Fibroblast of gingiva (primary cell): Measurements from ENCODE around the gene PILRA.
"Not testable (repeated sequence)": the region's sequence is repeated elsewhere in the genome, so short reads cannot be mapped to it uniquely, and the experiment has no call there.

ENCODE experiments used
- DNase-seq: peaks from one replicate; pipeline ENCODE4 v3.0.0-alpha.2; 2011; ENCODE audit warnings: low read depth

PILRA gene

DNA sequence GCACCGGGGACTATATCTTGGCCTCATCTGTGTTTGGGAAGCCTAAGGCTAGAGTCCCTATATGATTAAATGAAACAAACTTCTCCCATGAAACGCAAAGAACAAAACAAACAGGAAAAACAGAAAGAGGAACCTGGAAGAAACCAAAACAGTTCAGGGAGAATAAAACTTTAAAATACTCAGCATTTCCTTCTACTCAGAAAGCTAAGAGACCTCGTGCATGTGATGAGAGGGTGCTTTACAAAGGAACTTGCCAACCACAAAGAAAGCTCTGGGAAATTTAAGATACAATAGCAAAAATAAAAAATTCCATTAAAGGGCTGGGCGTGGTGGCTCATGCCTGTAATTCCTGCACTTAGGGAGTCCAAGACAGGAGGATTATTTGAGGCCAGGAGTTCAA is 6.9 kb downstream of the PILRA start:
- no peak for DNase-seq

DNA sequence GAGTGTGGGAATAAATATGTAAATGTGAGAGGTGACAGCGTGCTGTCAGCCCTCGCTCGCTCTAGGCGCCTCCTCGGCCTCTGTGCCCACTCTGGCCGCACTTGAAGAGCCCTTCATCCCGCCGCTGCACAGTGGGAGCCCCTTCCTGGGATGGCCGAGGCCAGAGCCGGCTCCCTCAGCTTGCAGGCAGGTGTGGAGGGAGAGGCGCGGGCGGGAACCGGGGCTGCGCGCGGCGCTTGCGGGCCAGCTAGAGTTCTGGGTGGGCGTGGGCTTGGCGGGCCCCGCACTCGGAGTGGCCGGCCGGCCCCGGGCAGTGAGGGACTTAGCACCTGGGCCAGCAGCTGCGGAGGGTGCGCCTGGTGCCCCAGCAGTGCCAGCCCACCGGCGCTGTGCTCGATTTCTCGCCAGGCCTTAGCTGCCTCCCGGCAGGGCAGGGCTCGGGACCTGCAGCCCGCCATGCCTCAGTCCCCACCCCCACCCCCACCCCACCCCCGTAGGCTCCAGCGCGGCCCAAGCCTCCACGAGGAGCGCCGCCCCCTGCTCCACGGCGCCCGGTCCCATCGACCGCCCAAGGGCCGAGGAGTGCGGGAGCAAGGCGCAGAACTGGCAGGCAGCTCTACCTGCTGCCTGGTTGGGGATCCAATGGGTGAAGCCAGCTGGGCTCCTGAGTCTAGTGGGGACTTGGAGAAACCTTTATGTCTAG is 8.4 kb downstream of the PILRA start:
- not testable (repeated sequence) for DNase-seq

DNA sequence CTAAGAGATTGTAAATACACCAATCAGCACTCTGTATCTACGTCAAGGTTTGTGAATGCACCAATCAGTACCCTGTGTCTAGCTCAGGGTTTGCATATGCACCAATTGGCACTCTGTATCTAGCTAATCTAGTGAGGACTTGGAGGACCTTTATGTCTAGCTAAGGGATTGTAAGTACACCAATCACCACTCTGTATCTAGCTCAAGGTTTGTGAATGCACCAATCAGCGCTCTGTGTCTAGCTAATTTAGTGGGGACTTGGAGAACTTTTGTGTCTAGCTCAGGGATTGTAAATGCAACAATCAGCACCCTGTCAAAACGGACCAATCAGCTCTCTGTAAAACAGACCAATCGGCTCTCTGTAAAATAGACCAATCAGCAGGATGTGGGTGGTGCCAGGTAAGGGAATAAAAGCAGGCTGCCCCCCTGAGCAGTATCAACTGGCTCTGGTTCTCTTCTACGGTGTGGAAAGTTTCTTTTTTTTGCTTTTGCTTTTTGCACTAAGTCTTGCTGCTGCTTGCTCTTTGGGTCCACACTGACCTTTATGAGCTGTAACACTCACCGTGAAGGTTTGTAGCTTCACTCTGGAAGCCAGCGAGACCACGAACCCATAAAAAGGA is 9.1 kb downstream of the PILRA start:
- DNase-seq: not testable (repeated sequence)

DNA sequence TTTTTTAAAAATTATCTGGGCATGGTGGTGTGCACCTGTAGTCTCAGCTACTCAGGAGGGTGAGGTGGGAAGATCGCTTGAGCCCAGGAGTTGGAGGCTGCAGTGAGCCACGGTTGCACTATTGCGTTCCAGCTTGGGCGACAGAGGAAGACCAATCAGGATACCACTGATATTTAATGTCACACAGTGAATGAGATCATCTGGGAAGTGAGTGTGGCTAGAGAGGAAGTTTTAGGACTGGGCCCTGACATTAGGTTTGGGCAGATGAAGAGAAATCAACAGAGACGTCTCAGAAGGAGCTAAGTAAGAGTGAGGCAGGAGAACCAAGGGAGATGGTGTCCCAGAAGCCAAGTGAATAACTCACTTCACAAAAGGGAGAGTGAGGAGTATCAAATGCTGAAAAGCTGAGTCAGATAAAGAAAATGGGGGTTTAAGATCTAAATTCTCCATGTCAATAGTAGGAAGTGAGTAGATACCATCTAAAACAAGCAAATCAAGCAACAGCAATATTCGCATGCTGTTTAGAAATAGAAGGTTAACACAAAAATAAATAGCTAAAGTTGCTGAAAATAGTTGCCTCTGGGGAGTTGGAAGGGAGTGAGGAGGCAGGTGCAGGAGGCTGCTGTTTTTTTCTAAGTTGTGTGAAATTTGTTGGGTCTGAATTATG is 11.5 kb downstream of the PILRA start:
- no peak for DNase-seq

DNA sequence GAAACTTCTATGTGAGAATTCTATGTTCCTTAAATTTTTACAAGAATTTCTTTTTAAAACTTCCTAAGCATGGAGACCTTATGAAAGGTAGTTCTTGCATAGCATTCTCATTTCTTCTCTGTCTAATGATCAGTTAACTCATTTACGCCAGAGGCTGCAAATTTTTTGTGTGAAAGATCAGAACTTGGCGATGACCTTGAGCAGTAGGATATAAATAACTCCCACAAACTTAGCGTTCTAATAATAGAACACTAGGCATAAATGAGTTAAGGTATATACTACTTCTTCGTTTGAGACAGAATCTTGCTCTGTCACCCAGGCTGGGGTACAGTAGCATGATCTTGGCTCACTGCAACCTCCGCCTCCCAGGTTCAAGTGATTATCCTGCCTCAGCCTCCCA is 13.7 kb downstream of the PILRA start:
- no peak for DNase-seq

DNA sequence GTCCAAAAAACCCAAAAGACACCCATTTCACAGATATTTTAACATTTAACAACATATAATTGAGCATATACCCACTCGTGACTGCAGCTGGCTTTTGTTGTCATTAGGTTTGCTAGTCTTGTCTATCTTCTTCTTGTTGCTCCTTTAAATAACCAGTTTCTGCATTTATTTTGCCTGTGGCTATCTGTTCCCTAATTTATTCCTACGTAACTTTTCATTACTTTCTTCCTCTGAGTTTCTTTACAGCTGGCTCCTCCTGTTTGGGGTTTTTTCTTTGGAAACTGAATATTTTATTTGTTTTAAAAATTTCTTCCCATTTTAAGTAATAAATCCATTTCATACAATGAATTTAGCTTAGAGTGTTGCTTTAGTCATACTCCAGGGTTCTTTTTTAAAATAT is 14.4 kb downstream of the PILRA start:
- no peak for DNase-seq

DNA sequence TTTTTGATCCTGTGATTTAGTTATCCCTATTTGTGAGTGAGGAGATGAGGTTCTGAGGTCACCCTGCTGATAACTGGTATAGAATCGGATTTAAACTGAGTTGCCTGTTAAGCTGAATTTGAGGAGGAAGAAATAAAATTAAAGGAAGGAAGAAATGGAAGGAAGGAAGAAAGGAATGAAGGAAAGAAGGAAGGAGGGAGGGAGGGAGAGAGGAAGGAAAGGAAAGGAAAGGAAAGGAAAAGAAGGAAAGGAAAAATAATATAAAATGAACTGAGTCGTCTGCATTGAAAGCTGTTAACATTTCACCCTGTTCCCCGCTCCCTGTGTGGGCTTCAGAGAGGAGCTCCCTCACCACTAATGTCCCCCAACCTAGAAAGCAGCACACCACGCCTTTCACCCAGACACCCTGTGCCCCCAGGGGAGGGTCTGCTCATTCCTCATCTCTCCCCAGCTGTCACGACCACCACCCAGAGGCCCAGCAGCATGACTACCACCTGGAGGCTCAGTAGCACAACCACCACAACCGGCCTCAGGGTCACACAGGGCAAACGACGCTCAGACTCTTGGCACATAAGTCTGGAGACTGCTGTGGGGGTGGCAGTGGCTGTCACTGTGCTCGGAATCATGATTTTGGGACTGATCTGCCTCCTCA is 16.3 kb downstream of the PILRA start:
- no peak for DNase-seq

DNA sequence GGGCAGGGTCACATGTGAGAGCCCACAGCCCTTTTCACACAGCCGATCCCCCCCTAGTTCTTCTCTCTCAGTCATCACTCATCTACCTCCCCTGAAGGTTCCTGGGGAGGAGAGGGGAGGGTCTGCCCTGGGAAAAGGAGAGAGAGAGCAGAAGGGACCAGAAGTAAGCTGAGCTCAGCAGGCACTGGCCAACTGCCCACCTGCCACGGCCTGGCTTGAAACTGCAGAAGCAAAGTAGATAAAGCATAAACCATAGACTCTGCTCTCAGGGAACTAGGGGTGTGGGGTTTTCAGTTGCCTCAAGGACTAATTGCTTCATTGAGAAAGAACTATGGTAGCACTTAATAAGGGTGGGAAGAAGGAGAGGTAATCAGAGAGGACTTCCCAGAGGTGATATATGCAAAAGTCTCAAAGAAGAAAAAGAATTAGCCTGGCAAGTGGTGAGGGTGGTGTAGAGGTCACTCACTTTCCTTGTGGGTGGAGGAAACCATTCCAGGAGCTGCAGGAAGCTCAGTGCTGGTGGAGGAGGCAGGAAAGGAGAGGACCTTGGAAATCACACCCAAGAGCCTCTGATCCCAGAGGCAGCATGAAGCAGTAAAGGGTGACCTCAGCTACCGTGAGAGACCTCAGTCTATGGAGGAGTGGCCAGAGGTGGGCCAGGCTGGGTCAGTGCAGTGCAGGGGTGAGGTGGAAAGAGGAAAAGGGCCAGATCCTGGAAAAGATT is 17.2 kb downstream of the PILRA start:
- no peak for DNase-seq

DNA sequence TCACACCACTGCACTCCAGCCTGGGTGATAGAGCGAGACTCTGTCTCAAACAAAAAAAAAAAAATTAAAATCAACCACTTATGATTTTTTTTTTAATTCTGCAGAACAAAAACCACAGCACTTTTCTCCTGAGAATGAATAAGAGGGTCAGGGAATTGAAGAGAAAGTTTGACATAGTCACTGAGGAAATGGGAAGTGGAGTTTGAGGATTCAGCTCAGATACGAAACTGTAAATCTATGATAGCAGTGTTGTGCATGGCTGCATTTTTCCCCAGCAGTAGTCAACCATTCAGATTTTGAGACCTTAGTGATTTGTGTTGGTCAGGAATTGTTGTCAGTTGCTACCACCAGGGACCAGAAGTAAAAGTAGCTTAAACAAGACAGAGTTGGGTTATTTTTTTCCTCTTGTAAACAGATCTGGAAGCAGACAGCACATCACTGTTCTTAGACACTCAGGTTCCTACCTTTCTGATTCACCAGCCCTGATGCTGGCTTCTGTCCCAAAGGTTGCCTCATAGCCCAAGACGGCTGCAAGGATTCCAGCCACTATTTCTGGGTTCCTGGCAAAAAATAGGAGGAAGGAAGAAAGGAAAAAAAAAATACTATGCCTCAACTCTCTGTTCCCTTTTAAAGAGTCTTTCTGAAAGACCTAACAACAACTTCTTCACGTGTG is 20.1 kb downstream of the PILRA start:
- no peak for DNase-seq

DNA sequence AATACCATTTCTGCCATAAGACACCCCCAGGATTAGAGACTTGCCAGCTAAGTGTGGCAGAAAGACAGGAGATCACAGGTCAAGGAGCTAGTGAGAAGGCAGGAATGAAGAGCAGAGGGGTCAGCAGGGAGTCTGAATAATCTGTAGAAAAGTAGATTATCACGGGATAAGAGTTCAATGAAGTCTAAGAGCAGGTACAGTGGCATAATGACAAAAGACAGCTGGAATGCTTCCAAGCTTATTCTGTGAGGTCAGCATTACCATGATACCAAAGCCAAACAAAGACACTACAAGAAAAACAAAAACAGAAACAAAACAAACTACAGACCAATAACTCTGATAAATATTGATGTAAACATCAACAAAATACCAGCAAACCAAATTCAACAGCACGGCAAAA is 20.8 kb downstream of the PILRA start:
- no peak for DNase-seq

DNA sequence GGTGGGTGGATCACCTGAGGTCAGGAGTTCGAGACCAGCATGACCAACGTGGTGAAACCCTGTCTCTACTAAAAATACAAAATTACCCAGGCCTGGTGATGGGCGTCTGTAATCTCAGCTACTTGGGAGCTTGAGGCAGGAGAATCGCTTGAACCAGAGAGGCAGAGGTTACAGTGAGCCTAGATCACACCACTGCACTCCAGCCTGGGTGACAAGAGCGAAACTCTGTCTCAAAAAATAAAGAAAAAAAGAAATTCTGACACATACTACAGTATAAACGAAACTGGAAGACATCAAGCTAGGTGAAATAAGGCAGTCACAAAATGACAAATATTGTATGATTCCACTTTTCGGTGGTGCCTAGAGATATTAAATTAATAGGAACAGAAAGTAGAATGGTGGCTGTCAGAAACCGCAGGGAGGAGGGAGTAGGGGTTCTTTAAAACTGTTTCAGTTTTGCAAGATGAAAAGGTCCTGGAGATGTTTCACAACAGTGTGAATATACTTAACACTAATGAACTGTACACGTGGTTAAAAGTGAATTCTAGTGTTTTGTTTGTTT is 23.2 kb downstream of the PILRA start:
- DNase-seq: no peak

DNA sequence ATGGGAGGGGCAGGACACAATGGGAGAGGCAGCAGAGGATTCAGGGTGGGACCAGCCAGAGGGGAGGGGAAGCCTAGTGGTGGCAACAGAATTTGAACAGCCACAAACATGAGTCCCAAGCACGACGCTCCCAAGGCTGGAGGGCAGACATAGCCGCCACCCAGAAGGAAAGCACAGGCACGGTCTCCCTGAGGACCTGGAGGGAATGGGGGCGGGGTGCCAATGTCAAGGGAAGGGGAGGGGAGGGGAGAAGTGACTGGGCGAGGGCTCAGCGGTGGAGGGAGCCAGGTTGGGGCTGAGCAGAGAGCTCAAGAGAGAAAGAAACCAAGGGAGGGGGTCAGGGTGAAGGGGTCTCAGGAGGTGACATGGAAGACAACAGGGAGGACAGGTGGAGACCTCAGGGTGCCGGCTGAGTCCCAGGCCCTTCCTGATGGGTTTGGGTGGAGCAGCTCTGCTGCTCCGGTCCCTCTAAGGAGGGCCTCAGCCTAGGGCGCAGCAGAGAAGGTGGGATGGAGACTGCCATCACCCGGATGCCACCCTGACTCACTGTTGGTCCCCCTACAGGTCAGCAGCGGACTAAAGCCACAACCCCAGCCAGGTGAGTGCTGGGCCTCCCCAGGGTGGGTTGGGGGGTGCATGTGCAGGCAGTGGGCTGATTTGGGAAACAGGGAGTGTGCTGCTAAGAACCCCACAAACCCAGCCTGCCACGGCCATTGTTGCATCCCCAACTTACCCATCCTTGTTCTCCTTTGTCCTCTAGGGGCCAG is 24.2 kb downstream of the PILRA start:
- no peak for DNase-seq

DNA sequence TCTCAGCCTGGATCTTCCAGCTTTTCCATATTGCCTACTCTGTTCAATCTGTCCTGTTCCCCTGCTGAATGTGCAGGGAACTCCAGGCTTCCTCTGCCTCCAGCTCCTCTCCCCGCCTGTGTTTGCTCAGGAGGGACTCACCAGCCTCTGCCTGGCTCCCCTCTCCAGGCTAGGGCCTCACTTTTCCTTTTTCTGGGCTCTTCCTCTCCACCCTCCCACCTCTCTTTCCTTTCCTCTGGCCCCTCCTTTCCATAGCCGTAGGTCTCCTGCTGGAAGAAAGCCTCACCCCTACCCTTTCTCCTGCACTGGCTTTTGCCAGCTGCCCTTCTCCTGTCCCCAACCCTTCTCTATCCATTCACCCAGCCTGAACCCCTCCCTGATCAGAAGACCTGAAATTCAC is 25.0 kb downstream of the PILRA start:
- DNase-seq: no peak

DNA sequence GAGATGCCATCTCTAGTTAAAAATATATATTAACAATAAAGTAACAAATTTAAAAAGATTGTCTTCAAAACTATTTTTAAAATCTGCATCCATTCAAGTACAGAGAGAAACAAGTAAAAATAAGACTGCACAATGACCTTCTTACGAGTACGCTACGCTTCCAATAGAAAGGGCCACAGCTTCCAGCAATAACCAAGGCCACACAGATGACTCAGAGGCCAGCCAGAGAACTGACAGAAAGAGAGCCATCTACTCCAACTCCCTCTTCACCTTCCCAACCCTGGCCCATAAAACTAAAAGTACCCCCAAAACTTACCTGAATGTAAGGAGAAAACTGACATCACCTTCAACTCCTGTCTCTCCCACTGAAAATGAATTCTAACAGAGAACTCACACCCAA is 26.8 kb downstream of the PILRA start:
- no peak for DNase-seq

DNA sequence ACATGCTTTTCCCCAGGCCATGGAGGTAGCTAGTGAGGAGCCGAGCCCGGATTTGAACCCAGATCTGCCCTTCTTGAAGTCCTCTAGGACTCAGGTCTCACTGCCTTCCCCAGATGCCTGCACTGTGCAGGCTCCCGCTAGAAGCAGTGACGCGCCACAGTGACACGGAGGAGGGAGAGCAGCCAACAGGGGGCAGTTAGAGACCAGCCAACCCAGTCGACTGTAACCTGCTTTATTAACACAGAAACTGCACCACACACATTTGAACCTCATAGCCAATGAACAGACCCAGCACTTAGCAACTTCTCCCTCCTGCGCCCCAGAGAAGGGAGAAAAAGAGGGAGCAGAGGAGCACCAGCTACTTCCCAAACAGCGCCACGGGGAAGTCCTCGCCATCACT is 27.4 kb downstream of the PILRA start:
- DNase-seq: no peak

DNA sequence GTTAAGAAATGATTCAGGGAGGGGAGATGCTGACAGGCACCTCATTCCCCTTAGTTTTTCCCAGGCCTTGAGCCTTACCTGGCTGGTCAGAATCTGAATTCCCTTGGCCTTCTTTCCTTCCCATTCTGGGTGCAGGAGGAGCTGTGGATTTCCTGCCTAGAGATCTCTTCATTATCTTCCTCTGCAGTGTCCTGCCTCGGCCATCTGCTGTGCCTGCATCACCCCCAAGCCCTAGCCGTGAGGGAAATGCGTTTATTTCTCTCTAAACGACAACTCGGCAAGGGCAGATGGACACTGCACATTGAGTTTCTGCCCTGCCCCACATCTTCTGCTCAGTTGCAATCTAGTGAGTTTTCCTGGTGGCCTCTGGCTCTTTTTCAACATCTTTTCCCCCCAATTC is 28.5 kb downstream of the PILRA start:
- no peak for DNase-seq

DNA sequence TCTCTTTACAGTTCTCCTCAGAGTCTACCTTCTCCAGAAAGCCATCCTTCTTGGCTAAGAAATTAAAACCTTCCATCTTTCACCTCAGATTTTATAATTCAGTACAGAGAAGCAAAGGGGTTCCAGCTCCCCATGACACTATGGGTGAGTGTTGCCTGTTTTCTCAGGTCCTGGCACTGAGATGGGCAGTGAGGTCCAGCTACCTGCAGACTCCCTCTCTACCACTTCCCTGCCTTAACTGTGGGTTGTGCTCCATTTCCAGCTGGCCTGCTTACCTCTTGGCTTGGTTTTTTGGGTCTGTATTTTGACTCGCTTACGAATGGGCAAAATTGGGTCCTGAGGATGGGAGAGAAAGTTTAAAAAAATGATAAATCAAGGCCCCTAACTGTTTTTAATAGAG is 29.0 kb downstream of the PILRA start:
- DNase-seq: no peak

DNA sequence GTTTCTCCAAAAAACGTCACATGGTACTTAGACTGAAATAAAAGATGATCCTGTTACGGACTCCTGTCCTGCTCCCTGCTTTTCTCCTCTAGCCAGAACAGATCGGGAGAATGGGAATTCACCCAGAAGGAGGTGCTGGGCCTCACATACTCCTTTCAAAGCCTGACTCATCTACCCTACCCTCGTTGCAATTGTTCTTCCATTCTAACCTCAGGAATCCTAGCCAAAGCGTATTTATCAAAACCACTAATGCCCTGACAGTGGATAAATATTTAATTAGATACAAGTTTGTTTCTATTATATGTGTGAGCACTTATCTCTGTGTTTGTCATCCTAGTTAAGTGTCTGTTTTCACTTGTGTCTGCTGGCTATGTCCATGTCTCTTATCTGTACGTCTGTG is 33.5 kb downstream of the PILRA start:
- no peak for DNase-seq

DNA sequence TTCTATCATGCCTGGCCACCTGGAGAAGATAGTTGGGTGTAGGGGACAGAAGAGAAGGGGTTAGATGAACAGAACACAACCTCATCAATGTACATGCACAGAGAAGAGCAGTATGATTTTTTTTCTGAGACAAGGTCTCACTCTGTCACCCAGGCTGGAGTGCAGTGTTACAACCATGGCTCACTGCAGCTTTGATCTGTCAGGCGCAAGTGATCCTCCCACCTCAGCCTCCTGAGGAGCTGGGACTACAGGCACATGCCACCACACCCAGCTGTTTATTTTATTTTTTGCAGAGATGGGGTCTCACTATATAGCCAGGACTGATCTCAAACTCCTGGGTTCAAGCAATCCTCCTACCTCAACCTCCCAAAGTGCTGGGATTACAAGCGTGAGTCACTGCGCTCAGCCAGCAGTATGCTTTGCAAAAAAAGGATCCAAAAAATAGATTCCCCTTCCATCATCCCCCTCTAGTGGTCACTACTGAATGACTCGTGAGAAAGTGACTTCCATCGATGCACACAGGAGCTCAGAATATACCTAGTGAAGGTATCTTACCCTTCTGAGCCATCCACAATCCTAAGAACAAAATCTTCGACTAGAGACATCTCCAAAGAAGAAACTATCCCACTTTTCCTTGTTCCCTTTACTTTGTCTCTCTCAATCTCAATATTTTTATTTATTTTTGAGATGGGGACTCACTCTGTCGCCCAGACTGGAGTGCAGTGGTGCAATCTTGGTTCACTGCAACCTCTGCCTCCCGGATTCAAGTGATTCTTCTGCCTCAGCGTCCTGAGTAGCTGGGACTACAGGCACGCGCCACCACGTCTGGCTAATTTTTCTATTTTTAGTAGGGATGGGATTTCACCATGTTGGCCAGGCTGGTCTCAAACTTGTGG is 34.2 kb downstream of the PILRA start:
- peak; percentile 57 for DNase-seq

DNA sequence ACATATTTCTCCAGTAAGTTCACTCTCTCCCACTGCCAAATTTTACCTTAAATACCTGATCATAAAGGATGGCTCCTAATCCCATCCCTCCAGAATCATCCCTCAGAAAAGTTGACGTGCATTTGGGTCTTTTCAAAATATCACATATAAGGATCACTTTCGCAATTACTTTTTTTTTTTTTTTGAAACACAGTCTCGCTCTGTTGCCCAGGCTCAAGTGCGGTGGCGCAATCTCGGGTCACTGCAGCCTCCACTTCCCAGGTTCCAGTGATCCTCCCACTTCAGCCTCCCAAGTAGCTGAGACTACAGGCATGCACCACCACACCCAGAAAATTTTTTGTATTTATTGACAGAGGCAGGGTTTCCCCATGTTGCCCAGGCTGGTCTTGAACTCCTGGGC is 37.8 kb downstream of the PILRA start:
- no peak for DNase-seq
